Spleen (tissue), 11 donors: ENCODE measurements around the gene RHOXF2B. TPM values are rescaled to one million over a fixed set of nuclear protein-coding genes. Genes with fewer than 3 reads are reported as not detected.

Source experiments
- DNase-seq: peaks from one replicate; pipeline ENCODE4 v3.0.0-alpha.2; 2020
- H3K27ac ChIP-seq, 8 donors: fragments of 200-600 bp; sonication (generic) in 7 of 8; 1 replicate in 4 of 8; 2 replicates in 4 of 8; pipeline versions ENCODE4 v1.5.0 to v1.8.0; 2016 to 2021; ENCODE audit warnings: inconsistent platforms in 4 of 8, mild to moderate bottlenecking in 4 of 8, moderate library complexity in 1 of 8
- H3K27me3 ChIP-seq, 7 donors: fragments of 200-600 bp; sonication (generic) in 6 of 7; replicated peaks in 1 of 7; 1 replicate in 4 of 7; 2 replicates in 3 of 7; pipeline versions ENCODE4 v1.5.0 to v1.8.0; 2016 to 2021; ENCODE audit warnings: inconsistent platforms in 3 of 7, mild to moderate bottlenecking in 1 of 7
- H3K36me3 ChIP-seq, 6 donors: fragments of 200-600 bp; sonication (generic) in 5 of 6; 1 replicate in 4 of 6; 2 replicates in 2 of 6; pipeline versions ENCODE4 v1.5.0 to v1.8.0; 2016 to 2021; ENCODE audit warnings: inconsistent platforms in 2 of 6
- H3K4me1 ChIP-seq, 6 donors: fragments of 200-600 bp; sonication (generic) in 5 of 6; 1 replicate in 3 of 6; 2 replicates in 3 of 6; pipeline versions ENCODE4 v1.5.0 to v1.8.0; 2016 to 2021; ENCODE audit warnings: inconsistent platforms in 3 of 6
- H3K4me3 ChIP-seq, 8 donors: fragments of 200-600 bp; sonication (generic) in 7 of 8; 1 replicate in 4 of 8; 2 replicates in 4 of 8; pipeline versions ENCODE4 v1.5.0 to v1.8.0; 2016 to 2021; ENCODE audit warnings: inconsistent platforms in 4 of 8, mild to moderate bottlenecking in 4 of 8, moderate library complexity in 2 of 8
- H3K9me3 ChIP-seq, 8 donors: fragments of 200-600 bp; sonication (generic) in 7 of 8; 1 replicate in 4 of 8; 2 replicates in 4 of 8; pipeline versions ENCODE4 v1.5.0 to v1.8.0; 2016 to 2021; ENCODE audit warnings: inconsistent platforms in 4 of 8
- POLR2A ChIP-seq, 3 donors: fragments of 450-650 bp; IDR thresholded peaks; one replicate each; pipeline ENCODE4 v1.5.1; 2017; ENCODE audit warnings: antibody characterized with exemption in 3 of 3, mild to moderate bottlenecking in 1 of 3
- POLR2AphosphoS5 ChIP-seq, 3 donors: sonication (generic); formaldehyde crosslinking; IDR thresholded peaks; one replicate each; pipeline ENCODE4 v1.5.1; 2017; ENCODE audit warnings: antibody characterized with exemption in 3 of 3
- WGBS, 5 donors: extraction: QIAGEN DNeasy Blood & Tissue Kit in 3 of 5; methylation state at CpG; one replicate each; pipeline versions ENCODE4 v1.1.5 to v1.1.7; 2013 to 2018; 5-methylcytosine and 5-hydroxymethylcytosine counted together
- intact Hi-C: fragments of 100-400 bp; cut with DNase I; formaldehyde crosslinking; loops from one replicate; pipeline ENCODE4 v1.15.0; 2023; ENCODE audit warnings: low total_unique reads
- polyA plus RNA-seq, 3 donors: library from polyadenylated mRNA; stranded (reverse); fragments of 200-250 nt; gene quantifications; one replicate each; pipeline ENCODE4 v1.2.1, GENCODE V29; 2013
- total RNA-seq, 7 donors: library from RNA; depleted of rRNA in 3 of 7; stranded (reverse); fragments of >200 nt in 3 of 7; fragmentation: NEBNext Ultra II Directional in 4 of 7; extraction: Animal tissue kit (Norgen Biotek cat#: 25700) in 4 of 7; gene quantifications; one replicate each; pipeline versions ENCODE4 v1.1.0 to v1.2.1, GENCODE V29; 2016 to 2021
- TF ChIP-seq, protein P1 (sequence below), 11 experiments: fragments of 200-600 bp in 7 of 11; fragments of 450-650 bp in 4 of 11; sonication (generic) in 4 of 11; IDR thresholded peaks in 8 of 11; conservative IDR thresholded peaks in 3 of 11; 1 replicate in 7 of 11; 2 replicates in 4 of 11; pipeline versions ENCODE4 v1.4.0 to v1.8.0; 2016 to 2021; ENCODE audit warnings: antibody characterized with exemption in 11 of 11, inconsistent platforms in 4 of 11, mild to moderate bottlenecking in 1 of 11
- donor health status: healthy with polysubstance abuse.
- donor health status: DM: no; HTN: no; CAD: no; lungs with moderate emphysema.
- donor health status: DM: no; HTN: no; CAD: no.
- donor health status: Bipolar disorder and iron deficiency.
- donor health status: healthy.
- donor health status: DM: no; HTN: no; CAD: no.
- donor health status: DM: yes; HTN: yes; CAD: no.

The RHOXF2B gene
- total and polyA plus RNA-seq, 10 donors: not detected

DNA sequence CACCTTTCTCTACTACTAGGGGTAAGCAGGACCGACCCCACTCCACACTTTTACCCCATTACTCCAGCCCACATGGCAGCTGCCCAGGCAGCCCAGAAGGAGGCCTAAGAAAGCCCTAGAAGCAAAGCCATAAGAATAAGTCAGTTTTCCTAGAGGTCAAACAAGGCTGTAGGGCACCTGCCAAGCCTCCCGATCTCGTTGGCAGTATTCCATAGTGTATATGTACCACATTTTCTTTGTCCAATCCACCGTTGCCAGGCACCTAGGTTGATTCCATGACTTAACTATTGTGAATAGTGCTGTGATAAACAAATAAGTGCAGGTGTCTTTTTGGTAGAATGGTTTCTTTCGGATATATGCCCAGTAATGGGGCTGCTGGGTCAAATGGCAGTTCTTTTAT is 54.2 kb downstream of the RHOXF2B start:
- TF ChIP-seq POLR2AphosphoS5 (IDR thresholded peaks at IDR 0.05): no peak
- no peaks in the 10 kb centered on the region for H3K36me3 ChIP-seq
- H3K27me3 ChIP-seq: peaks cover 0 to 14% (median 3%) of the 10 kb centered on the region in 7 donors
- intact Hi-C loops: no loop called here
- H3K4me1 ChIP-seq: no peaks in the 10 kb centered on the region
- no peaks in the 10 kb centered on the region for H3K9me3 ChIP-seq
- no peak overlapping the region for H3K4me3 ChIP-seq
- 71 to 85% (median 84%) methylated on average over 5 of the region's 5 CpGs for WGBS, 5 donors
- no peak for DNase-seq
- H3K27ac ChIP-seq: no peak overlapping the region

DNA sequence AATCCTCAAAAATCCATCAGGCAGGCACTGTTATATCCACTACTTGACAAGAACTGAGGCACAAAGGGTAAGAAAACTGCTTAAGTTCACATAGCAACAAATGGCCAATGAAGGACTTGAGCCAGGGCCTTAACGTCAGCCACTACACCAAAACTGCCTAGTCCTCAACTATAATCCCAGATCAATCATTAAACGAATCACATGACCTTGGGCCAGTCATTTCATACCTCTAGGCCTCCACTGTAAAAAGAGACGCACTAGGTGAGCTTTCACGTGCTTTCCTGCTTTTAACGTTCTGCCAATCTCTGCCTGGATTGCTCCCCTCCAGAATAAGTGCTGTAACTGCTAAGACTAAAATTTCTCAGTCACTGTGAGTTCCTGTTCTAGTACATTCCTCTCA is 54.7 kb downstream of the RHOXF2B start:
- no peaks in the 10 kb centered on the region for H3K36me3 ChIP-seq
- no peaks in the 10 kb centered on the region for H3K9me3 ChIP-seq
- H3K27ac ChIP-seq: no peak overlapping the region
- 64 to 82% (median 69%) methylated on average over 5 of the region's 5 CpGs for WGBS, 5 donors
- no peak for DNase-seq
- peaks cover 0 to 19% (median 3%) of the 10 kb centered on the region in 7 donors for H3K27me3 ChIP-seq
- no peaks in the 10 kb centered on the region for H3K4me1 ChIP-seq
- TF ChIP-seq, protein P1, sequence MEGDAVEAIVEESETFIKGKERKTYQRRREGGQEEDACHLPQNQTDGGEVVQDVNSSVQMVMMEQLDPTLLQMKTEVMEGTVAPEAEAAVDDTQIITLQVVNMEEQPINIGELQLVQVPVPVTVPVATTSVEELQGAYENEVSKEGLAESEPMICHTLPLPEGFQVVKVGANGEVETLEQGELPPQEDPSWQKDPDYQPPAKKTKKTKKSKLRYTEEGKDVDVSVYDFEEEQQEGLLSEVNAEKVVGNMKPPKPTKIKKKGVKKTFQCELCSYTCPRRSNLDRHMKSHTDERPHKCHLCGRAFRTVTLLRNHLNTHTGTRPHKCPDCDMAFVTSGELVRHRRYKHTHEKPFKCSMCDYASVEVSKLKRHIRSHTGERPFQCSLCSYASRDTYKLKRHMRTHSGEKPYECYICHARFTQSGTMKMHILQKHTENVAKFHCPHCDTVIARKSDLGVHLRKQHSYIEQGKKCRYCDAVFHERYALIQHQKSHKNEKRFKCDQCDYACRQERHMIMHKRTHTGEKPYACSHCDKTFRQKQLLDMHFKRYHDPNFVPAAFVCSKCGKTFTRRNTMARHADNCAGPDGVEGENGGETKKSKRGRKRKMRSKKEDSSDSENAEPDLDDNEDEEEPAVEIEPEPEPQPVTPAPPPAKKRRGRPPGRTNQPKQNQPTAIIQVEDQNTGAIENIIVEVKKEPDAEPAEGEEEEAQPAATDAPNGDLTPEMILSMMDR (IDR thresholded peaks at IDR 0.05 in 8 of 11, conservative IDR thresholded peaks at IDR 0.05 in 3 of 11): no peak
- TF ChIP-seq POLR2A (IDR thresholded peaks at IDR 0.05) (no peak), POLR2AphosphoS5 (IDR thresholded peaks at IDR 0.05) (no peak)
- intact Hi-C loops: no loop called here
- no peak overlapping the region for H3K4me3 ChIP-seq

Other genes with a start within 250 kb of the RHOXF2B start
- 10 to 100 TPM in 2 of 7 donors, 1 to 10 TPM in 5; 5.4 to 11.1 (median 9.0) TPM for gene UPF3B, start 224.7 kb downstream of the RHOXF2B start, total RNA-seq
- 10 to 100 TPM; 10.0 to 11.4 (median 11.0) TPM for gene UPF3B, start 224.7 kb downstream of the RHOXF2B start, polyA plus RNA-seq
- gene RNF113A, start 206.0 kb downstream of the RHOXF2B start, total RNA-seq: 10 to 100 TPM; 15.2 to 27.5 (median 19.4) TPM
- gene RNF113A, start 206.0 kb downstream of the RHOXF2B start, polyA plus RNA-seq: 10 to 100 TPM; 30.8 to 41.9 (median 38.0) TPM
- 10 to 100 TPM; 35.3 to 82.1 (median 72.5) TPM for gene NDUFA1, start 205.9 kb downstream of the RHOXF2B start, total RNA-seq
- 100 to 1,000 TPM; 108 to 142 (median 125) TPM for gene NDUFA1, start 205.9 kb downstream of the RHOXF2B start, polyA plus RNA-seq
- not detected for gene AKAP14, start 181.8 kb downstream of the RHOXF2B start, total RNA-seq
- gene AKAP14, start 181.8 kb downstream of the RHOXF2B start, polyA plus RNA-seq: not detected
- 10 to 100 TPM in 2 of 7 donors, 1 to 10 TPM in 5; 7.6 to 10.8 (median 9.2) TPM for gene NKAP, start 133.9 kb downstream of the RHOXF2B start, total RNA-seq
- gene NKAP, start 133.9 kb downstream of the RHOXF2B start, polyA plus RNA-seq: 1 to 10 TPM; 6.6 to 7.2 (median 6.7) TPM
- gene RHOXF1, start 38.2 kb upstream of the RHOXF2B start, total RNA-seq: under 1 TPM in 2 of 7 donors, not detected in 5; 0.66 to 0.82 TPM
- 1 to 10 TPM in 2 of 3 donors, under 1 TPM in 1; 0.15 to 1.6 (median 1.3) TPM for gene RHOXF1, start 38.2 kb upstream of the RHOXF2B start, polyA plus RNA-seq
- gene RHOXF2, start 80.9 kb upstream of the RHOXF2B start, total RNA-seq: not detected
- under 1 TPM in 1 of 3 donors, not detected in 2; 0.02 TPM for gene RHOXF2, start 80.9 kb upstream of the RHOXF2B start, polyA plus RNA-seq
- gene ZBTB33, start 173.1 kb upstream of the RHOXF2B start, total RNA-seq: 10 to 100 TPM; 13.6 to 23.7 (median 19.3) TPM
- 1 to 10 TPM; 4.7 to 8.8 (median 6.8) TPM for gene ZBTB33, start 173.1 kb upstream of the RHOXF2B start, polyA plus RNA-seq
- 1 to 10 TPM in 5 of 7 donors, under 1 TPM in 2; 0.46 to 1.8 (median 1.6) TPM for gene TMEM255A, start 233.8 kb upstream of the RHOXF2B start, total RNA-seq
- gene TMEM255A, start 233.8 kb upstream of the RHOXF2B start, polyA plus RNA-seq: 1 to 10 TPM; 1.0 to 2.0 (median 1.4) TPM